ENCODE results near the gene CBL.

CBL gene

DNA sequence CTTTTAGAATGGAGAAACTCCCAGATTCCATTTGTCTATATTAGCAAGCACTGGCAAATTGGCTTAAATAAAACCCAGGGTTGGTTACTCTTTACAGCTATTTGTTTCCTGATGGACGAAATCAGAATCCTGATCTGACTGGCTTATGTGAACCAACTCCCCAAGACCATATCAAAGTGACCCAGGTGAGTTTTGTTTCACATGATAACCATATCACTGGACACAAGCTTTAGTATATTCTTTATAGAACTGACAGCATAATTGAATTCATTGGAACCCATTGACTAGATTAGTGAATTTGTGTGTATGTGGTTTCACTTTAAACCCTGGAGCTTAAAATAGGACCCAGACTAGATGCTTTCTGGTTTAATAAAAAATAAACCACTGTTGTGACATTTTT lies 71.5 kb downstream of the CBL start:
- no peak for DNase-seq

DNA sequence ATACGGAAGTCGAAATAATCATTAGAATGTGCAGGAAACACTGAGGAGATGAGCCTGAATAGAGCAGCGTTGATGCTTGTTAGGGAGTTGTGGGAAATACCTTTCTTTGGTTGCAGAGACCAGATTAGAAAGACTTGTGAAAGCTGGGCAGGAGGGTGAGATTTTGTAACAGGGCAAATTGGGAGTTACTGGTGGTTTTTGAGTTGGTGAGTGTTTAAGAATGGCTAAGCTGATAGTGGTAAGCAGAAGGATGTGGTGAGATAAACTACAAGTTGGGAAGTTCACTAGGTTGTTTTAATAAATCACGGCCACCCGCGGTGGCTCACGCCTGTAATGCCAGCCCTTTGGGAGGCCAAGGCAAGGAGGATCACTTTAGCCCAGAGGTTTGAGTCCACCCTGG lies 76.4 kb downstream of the CBL start:
- no peak for DNase-seq

DNA sequence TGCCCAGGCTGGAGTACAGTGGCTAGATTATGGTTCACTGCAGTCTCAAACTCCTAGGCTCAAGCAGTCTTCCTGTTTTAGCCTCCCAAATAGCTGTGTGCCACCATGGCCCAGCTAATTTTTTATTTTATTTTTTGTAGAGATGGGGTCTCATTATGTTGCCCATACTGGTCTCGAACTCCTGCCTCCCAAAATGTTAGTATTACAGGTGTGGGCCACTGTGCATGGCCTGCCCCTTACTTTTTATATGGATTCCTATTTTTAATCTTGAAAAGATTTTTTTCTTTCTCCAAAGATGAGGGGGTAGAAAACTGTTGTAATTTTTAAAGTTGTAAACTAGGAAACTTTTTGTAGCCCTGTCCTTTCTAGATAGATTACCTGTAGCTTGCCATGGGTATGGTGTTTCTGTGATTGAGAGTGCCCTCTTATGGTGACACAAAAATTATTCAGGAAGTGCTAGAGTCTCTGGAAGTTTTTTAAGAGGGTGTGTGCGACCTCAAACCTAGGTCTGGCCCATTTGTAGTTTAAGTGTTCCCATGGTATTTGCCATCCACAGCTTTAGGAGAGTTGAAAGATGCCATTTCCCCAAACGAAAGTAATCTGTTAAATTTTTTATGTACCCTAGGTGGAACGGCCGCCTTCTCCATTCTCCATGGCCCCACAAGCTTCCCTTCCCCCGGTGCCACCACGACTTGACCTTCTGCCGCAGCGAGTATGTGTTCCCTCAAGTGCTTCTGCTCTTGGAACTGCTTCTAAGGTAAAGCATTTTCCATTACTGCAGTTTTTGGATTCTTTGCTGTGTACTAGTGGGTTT lies 78.4 kb downstream of the CBL start:
- DNase-seq, result no peak

DNA sequence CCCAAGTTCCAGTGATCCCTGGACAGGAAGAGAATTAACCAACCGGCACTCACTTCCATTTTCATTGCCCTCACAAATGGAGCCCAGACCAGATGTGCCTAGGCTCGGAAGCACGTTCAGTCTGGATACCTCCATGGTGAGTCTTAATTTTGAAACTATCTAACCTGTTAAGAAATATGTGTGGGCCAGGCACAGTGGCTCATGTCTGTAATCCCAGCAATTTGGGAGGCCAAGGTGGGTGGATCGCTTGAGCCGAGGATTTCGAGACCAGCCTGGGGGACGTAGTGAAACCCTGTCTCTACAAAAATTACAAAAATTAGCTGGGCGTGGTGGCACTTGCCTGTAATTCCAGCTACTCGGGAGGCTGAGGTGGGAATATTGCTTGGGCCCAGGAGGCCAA lies 79.3 kb downstream of the CBL start:
- DNase-seq, result no peak

DNA sequence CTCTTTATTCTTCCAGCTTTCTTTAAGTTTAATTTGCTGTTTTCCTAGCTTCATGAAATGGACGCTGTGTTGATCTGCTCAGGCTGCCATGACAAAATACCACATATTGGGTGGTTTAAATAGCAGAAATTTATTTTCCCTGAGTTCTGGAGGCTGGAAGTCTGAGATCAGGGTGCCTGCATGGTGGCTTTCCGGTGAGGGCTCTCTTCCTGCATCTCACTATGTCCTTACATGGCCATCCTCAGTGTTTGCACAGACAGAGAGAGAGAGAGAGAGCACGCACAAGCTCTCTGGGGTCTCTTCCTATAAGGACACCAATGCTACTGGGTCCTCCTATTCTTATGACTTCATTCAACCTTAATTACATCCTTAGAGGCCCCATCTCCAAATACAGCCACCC lies 82.1 kb downstream of the CBL start:
- no peak for DNase-seq

DNA sequence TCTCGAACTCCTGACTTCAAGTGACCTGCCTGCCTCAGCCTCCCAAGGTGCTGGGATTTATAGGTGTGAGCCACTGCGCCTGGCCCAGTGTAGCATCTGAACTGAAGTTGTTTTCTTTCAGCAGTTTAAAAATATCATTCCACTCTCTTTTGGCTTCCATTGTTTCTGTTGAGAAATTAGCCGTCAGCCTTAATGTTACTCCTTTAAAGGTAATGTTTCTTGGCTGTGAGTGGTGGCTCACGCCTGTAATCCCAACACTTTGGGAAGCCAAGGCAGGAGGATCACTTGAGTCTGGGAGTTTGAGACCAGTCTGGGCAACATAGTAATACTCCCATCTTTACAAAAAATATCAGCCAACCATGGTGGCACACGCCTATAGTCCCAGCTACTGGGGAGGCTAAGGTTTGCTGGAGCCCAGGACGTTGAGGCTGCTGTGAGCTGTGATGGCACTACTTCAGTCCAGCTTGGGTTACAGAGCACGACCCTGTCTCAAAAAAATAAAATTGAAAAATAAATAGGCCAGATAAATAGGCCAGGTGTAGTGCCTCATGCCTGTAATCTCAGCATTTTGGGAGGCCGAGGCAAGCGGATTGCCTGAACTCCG lies 84.9 kb downstream of the CBL start:
- no peak for DNase-seq

DNA sequence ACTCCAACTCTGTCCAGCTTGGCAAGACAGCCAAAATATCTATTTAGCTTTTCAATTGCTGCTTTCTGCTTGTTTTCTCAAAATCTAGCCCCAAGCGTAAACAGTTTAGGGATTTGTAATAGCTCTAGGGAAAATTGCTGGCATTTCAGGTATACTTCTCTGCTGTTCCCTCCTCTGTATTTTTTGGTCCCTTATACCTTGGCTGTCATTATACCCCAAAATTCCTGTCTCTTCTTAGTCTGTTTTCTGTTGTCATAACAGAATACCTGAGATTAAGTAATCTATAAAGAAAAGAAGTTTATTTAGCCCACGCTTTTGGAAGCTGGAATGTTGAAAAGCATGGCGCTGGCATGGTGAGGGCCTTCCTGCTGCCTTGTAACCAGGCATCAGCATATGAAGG lies 87.3 kb downstream of the CBL start:
- no peak for DNase-seq

DNA sequence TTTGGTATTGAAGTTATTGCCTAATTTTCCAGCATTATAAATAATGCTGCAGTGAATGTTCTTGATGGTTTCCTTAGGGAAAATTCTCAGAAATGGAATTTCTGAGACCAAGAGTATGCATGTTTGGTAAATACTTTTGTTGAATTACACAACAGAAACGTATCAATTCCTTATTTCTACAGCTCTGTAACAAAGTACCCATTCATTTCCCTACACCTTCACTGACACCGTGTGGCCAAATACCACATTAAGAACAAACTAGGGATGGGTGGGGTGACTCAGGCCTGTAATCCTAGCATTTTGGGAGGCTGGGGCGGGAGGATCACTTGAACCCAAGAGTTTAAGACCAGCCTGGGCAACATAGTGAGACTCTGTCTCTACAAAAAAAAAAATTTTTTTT lies 89.0 kb downstream of the CBL start:
- DNase-seq, result no peak

DNA sequence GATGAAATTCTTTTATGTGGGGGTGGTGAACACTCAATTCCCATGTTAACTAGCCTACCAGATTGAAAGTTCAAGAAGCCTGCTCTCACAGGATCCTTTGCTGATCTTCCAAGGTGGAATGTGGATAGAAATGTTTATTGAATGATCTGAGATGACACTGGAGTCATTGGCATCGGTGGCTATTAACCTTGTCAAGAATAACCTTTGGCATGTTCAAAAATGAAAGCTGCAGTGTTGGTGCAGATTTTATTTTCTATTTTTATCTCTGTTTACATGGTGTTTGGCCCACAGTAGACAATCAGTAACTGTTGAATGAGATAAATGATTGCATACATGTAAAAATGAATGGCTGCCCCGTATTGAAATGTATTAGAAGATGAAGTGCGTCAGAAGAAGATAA lies 91.8 kb downstream of the CBL start:
- no peak for DNase-seq

DNA sequence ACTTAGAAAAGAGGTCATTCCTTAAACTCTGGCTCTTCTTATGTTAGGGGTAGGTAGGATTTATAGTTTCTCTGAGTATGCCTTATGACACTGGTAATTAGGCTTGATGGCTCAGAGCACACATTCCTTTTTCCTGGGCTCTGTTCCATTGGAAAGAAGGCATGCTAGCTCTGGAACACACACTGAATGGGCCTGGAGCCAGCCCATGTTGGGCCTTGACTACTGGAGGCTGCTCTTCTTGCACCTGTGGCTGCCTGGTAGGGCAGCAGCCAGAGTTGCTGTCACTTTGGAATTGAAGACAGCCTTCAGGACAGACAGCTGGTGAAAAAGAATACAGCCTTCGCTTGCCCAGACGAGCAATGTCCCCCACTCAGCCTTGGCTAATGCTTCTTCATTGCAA lies 92.6 kb downstream of the CBL start:
- DNase-seq, result no peak

DNA sequence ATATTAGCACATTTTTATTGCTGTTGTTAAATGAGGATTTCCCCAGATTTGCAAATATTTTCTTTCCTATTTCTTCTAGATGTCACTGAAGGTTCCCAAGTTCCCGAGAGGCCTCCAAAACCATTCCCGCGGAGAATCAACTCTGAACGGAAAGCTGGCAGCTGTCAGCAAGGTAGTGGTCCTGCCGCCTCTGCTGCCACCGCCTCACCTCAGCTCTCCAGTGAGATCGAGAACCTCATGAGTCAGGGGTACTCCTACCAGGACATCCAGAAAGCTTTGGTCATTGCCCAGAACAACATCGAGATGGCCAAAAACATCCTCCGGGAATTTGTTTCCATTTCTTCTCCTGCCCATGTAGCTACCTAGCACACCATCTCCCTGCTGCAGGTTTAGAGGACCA lies 93.3 kb downstream of the CBL start:
- DNase-seq, result no peak

DNA sequence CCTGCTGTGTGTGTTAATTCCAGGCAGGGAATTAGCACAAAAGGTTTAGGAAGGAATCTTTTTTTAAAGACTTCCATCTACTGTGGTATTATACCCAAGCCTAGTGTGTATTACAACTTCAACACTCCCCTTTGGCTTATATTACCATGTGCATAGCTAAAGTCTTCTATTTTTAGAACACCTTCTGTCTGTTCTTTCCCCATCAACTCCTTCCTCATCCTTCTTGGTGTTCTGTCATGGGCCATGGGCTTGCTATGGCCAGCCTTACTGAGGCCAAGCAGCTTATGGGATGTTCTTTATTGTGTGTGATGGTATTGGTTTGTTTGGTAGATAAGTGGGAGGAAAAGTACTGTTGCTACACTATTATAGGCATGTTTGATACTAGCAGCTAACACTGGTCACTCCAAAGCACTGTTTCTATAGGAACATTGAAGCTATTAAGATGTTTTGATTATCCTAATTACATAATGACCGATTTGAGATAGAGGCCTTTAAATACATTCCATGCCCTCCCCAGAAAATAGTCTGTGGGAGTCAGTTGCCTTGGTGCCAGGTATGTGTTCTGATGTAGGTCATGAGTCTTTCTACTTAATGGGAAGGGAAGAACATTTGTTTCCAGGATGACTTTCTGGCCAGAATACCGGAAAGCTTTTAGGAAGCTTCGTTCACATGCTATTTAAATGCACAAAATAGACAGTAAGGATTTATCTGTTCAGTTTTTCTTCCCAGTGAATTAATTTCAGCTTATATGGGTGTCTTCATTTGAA lies 94.2 kb downstream of the CBL start:
- DNase-seq, result no peak

DNA sequence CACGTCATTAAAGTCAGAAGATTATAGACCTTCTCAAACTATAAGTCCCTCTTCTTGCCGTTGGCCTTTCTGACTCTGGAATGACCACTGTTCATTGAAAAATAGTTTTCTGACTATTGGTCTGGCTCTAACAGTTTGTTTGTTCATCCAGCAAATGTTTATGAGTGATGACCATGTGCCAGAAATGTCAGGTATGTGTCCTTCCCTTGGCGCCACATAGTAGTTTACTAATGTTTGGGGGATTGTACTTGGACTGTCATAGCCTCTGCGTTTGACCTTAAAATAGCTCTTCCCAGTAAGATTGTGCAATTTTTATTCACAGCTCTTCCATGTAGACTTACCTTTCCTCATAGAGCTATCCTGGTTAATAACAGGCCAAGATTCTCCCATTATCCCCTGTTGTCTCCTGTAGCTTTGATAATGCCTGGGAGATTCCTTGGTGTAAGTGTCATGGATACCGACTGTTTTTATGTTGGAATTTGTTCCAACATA lies 97.1 kb downstream of the CBL start:
- no peak for DNase-seq

DNA sequence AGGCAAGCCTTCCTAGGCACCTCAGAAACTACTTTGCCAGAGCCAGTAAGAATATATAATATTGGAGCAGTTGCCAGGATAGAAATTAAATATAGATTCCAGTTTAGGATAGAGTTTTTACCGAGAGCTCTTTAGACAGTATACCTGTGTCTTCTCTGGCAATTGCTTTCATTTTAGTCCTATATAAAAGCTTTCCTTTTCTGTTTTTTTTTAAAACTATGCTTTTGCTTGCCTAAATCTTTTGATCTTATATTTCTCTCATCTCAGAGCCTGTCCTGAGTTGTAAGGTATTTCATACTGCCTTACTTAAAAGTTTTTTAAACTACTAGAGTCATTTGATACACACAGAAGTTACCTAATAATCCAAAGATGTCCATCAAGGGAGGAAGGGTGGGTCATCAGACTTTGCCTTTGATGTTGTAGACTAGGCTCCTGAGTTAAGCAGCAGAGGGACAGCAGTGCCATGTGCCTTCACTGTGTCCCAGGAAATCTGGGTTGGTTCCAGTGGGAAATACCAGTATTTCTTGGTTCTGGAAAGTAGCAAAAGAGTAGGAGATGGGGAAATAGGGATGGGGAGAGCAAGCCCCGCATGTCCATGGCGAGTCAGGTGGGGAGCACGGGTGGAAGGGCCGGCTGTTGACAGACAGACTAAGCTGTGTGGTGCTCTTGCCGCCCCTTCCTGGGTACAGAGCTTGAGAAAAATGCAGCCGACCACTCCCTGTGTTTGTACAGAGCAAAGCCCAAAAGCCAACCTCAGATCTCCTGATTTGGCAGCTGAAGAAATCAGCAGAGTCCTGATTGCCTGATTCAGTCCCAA lies 99.6 kb downstream of the CBL start:
- DNase-seq, result no peak

DNA sequence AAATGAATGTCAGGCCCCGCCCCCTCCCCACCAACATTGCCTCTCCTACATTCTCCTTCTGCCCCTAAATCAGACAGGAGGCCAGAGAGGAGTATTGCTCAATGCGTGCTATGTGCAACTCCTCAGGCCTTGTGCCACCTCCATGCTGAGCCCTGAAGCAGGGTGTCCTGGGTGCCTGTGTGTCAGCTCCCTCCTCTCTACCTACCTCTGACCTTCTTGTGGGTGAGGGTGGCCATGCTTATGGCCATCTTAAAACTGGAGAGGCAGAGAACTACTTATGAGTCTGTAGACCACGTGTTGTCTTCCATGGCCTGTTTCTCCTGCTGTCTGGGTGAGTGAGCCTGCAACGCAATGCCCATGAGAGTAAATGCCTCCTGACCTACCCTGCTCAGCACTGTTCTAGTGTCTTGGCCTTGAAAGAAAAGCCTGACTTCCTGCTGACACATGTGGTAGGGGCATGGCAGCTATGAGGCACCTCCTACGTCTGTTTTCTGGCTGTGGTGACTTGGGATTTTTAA lies 100.3 kb downstream of the CBL start:
- no peak for DNase-seq

DNA sequence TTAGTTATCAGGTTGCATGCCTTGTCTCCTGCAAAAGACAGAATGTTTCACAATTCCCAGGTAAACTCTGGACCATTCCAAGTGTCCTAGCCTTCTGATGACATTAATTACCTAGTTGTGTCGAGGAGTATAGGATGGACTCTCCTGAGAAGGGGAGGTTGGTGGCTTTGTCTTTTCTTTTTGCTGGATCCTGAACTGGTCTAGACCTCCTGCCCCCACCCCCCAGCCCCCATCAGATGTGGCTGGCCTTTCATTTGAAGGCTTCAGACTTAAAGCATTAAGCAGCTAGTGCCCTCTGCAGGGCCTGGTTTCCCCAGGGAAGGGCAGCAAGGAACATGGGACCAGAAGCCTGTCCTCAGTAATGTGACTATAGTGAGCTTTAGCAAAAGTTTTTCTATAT lies 101.1 kb downstream of the CBL start:
- no peak for DNase-seq

DNA sequence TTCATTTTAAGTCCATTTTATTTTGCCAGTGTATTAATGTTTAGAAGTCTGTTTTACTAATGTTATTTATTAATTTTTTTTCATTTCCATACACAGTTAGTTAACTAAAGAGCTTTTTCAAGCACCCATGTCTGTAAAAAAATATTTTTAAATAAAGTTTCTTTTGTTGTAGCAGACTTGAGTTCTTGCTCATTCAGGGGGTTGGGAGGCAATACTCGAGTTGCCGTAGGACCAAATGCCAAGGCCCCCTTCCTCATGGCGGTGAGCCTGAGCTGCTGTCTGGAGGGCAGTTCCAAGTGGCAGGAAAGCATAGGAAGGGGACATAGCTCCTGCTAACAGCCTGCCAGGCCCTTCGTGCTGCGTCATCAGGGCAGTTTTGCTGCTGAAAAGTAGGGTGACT lies 101.8 kb downstream of the CBL start:
- no peak for DNase-seq

DNA sequence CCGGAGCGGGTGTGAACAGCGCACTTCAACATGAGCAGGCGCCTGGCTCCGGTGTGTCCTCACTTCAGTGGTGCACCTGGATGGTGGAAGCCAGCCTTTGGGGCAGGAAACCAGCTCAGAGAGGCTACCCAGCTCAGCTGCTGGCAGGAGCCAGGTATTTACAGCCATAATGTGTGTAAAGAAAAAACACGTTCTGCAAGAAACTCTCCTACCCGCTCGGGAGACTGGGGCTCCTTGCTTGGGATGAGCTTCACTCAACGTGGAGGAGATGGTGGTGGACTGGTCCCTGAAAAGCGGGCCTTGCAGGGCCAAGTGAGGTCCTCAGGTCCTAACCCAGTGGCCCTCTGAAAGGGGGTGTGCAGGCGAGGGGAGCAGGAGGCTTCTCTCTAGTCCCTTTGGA lies 103.3 kb downstream of the CBL start:
- DNase-seq, result no peak

DNA sequence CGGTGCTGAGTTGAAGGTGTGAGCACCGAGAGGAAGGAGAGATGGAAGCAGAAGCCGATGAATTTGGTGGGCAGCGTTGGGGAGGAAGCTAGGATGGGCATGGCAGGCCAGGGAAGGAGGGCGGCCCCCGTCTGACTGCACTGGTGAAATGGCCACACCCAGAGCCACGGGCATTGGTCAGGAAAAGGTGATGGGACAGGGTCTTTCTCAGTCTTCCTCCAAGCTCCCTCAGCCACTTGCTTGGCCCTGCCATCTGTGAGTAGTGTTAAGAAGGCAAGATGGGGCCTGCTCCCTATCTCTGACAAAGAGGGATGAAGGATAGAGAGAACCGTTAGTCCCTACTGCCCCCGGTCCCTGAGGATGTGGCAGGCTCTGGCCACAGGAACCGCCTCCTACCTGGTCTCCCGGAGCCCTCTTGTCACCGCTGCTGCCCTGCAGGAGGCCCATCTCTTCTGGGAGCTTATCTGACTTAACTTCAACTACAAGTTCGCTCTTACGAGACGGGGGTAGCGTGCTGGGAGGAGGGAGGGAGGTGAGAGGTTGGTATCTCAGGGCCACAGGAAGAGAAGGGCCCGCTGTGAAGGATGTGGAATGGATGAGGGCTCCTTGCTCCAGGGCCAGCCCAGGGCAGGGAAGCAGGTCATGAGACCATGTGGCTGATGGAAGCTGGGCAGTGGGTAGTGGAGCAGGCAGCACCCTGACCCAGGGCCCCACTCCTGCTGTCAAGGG lies 104.0 kb downstream of the CBL start:
- no peak for DNase-seq

DNA sequence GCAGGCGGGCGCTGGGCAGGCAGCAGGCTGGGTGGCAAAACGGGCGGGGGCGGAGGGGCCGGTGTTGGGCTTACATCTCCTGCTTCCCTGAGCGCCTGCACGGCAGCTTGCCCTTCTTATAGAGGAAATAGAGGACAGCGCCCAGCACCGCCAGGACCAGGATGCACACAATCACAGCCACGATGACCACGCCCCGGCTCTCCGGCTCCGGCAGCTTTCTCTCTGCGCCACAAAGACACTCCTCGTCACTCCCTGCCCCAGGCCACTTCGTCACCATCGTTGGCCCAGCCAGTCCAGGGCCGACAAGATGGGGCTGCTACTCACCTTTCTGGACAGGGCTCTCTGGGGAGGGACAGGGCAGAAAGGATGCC lies 104.5 kb downstream of the CBL start:
- no peak for DNase-seq

DNA sequence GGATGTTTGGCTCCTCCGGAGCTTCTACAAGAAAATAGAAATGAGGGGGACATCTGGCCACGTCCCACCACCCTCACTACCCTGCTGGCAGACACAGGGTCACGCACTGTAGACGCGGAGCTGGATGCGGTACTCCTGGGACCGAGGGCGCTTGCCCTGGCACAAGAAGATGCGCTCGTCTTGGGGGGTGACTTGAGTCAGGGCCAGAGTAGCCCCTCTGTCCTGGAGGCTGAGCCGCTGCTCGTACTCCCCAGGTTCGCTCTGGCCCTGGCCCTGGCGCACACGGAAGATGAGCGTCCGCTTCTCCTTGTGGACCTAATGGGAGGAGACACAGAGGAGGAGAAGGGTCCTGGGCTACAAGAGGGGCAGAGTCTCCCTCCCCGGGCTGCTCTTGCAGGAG lies 108.6 kb downstream of the CBL start:
- no peak for DNase-seq

All from NCI-H2171 (cell line).